LNCaP clone FGC (cell line): Measurements from ENCODE around the gene THBS2.

Source experiments
- DNase-seq: peaks from one replicate; pipeline ENCODE4 v3.0.0-alpha.2; 2011; ENCODE audit warnings: low read depth
- H3K4me3 ChIP-seq: 2 replicates; pipeline ENCODE4 v1.5.1; 2011; ENCODE audit warnings: mild to moderate bottlenecking, low read depth, low read length, control low read depth
- CTCF ChIP-seq: IDR thresholded peaks from 2 replicates; pipeline ENCODE4 v1.5.1; 2012; ENCODE audit warnings: mild to moderate bottlenecking; ENCODE audit not compliant: control insufficient read depth, insufficient read depth; ENCODE audit errors: extremely low read depth

THBS2 gene

GRCh38 chr6:169194737-169195136 lies 58.9 kb downstream of the THBS2 start:
- no peak for TF ChIP-seq CTCF
- DNase-seq = no peak
- no peak overlapping the region for H3K4me3 ChIP-seq

- no peak for DNase-seq
- H3K4me3 ChIP-seq = no peak overlapping the region
- no peak for TF ChIP-seq CTCF
Observed at GRCh38 chr6:169190970-169191369, 62.7 kb downstream of the THBS2 start.

GRCh38 chr6:169190144-169190584 lies 63.5 kb downstream of the THBS2 start:
- no peak for DNase-seq
- no peak for TF ChIP-seq CTCF
- no peak overlapping the region for H3K4me3 ChIP-seq

GRCh38 chr6:169189686-169190085 lies 64.0 kb downstream of the THBS2 start:
- TF ChIP-seq CTCF = no peak
- H3K4me3 ChIP-seq = no peak overlapping the region
- DNase-seq = no peak

- H3K4me3 ChIP-seq = no peak overlapping the region
- no peak for DNase-seq
- no peak for TF ChIP-seq CTCF
Observed at GRCh38 chr6:169189182-169189581, 64.5 kb downstream of the THBS2 start.

- H3K4me3 ChIP-seq = no peak overlapping the region
- no peak for TF ChIP-seq CTCF
- DNase-seq = no peak
Observed at GRCh38 chr6:169188475-169188874, 65.2 kb downstream of the THBS2 start.

GRCh38 chr6:169188051-169188470 lies 65.6 kb downstream of the THBS2 start:
- no peak overlapping the region for H3K4me3 ChIP-seq
- TF ChIP-seq CTCF = no peak
- no peak for DNase-seq
